ENCODE measurements around the gene HSPA1B.

- TF ChIP-seq CTCF (IDR thresholded peaks at IDR 0.05), result no peak
- TF ChIP-seq POLR2AphosphoS5 (IDR thresholded peaks at IDR 0.05; ENCODE audit: low read depth, low read length), result no peak
These were observed 48.3 kb downstream of the HSPA1B start for GRCh38 chr6:31875877-31876276.

Data from Panc1 (cell line).